Measurements from ENCODE around the gene SLC30A3. TPM values are rescaled to one million over a fixed set of nuclear protein-coding genes. Genes with fewer than 3 reads are reported as not detected.

The SLC30A3 gene
- total and polyA plus RNA-seq, 2 of the 13 experiments (the other 11 are each of a cell fraction or from before 2014, with no cell fraction given) = 0.38 to 0.79 TPM

DNA sequence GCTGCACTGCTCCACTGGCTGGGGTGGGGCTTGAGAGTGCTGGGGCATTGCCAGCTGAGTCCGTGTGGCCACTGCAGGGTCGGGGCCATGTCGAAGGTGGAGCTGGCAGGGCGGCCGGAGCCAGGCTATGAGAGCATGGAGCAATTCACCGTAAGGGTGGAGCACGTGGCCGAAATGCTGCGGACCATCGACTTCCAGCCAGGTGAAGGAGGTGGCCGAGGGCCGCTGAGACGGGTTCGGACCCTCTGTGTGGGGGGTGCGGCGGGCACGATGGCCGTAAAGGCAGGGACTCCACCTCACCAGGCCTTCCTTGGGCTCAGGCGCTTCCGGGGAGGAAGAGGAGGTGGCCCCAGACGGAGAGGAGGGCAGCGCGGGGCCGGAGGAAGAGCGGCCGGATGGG, 43.3 kb upstream of the SLC30A3 start (continued):
- TF ChIP-seq, protein P1, sequence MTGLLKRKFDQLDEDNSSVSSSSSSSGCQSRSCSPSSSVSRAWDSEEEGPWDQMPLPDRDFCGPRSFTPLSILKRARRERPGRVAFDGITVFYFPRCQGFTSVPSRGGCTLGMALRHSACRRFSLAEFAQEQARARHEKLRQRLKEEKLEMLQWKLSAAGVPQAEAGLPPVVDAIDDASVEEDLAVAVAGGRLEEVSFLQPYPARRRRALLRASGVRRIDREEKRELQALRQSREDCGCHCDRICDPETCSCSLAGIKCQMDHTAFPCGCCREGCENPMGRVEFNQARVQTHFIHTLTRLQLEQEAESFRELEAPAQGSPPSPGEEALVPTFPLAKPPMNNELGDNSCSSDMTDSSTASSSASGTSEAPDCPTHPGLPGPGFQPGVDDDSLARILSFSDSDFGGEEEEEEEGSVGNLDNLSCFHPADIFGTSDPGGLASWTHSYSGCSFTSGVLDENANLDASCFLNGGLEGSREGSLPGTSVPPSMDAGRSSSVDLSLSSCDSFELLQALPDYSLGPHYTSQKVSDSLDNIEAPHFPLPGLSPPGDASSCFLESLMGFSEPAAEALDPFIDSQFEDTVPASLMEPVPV (CRISPR knock-in tag; IDR thresholded peaks at IDR 0.05) = peak; percentile 44; the same call in 1 of the 2 replicates
- TF ChIP-seq ZNF253 (CRISPR knock-in tag; IDR thresholded peaks at IDR 0.05; ENCODE audit: borderline replicate concordance) (no peak), AGO2 (optimal IDR thresholded peaks at IDR 0.05; ENCODE audit: low read depth, low read length) (peak; percentile 8), CHCHD3 (CRISPR knock-in tag; IDR thresholded peaks at IDR 0.05) (0 out of 2 replicates have a peak, but pooled peaks have one; percentile 21), HIVEP1 (CRISPR knock-in tag; IDR thresholded peaks at IDR 0.05) (0 out of 2 replicates have a peak, but pooled peaks have one; percentile 15)
- TF ChIP-seq, protein P2, sequence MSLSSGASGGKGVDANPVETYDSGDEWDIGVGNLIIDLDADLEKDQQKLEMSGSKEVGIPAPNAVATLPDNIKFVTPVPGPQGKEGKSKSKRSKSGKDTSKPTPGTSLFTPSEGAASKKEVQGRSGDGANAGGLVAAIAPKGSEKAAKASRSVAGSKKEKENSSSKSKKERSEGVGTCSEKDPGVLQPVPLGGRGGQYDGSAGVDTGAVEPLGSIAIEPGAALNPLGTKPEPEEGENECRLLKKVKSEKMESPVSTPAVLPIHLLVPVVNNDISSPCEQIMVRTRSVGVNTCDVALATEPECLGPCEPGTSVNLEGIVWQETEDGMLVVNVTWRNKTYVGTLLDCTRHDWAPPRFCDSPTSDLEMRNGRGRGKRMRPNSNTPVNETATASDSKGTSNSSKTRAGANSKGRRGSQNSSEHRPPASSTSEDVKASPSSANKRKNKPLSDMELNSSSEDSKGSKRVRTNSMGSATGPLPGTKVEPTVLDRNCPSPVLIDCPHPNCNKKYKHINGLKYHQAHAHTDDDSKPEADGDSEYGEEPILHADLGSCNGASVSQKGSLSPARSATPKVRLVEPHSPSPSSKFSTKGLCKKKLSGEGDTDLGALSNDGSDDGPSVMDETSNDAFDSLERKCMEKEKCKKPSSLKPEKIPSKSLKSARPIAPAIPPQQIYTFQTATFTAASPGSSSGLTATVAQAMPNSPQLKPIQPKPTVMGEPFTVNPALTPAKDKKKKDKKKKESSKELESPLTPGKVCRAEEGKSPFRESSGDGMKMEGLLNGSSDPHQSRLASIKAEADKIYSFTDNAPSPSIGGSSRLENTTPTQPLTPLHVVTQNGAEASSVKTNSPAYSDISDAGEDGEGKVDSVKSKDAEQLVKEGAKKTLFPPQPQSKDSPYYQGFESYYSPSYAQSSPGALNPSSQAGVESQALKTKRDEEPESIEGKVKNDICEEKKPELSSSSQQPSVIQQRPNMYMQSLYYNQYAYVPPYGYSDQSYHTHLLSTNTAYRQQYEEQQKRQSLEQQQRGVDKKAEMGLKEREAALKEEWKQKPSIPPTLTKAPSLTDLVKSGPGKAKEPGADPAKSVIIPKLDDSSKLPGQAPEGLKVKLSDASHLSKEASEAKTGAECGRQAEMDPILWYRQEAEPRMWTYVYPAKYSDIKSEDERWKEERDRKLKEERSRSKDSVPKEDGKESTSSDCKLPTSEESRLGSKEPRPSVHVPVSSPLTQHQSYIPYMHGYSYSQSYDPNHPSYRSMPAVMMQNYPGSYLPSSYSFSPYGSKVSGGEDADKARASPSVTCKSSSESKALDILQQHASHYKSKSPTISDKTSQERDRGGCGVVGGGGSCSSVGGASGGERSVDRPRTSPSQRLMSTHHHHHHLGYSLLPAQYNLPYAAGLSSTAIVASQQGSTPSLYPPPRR (CRISPR knock-in tag; IDR thresholded peaks at IDR 0.05; ENCODE audit: borderline replicate concordance) = 0 out of 2 replicates have a peak, but pooled peaks have one; percentile 15
